Calu3 (cell line): ENCODE measurements around the gene TMEM203. TPM values are rescaled to one million over a fixed set of nuclear protein-coding genes. Genes with fewer than 3 reads are reported as not detected.

Experiments
- BruUV-seq: library from RNA; stranded (reverse); fragments of 400-500 nt; replicated peaks from 2 replicates; lab custom pipeline; 2021; lab: Mats Ljungman, UMichigan
- CTCF ChIA-PET: fragments of 300-600 bp; sonication (Branson Sonifier 250); formaldehyde crosslinking; loops from one replicate; lab custom pipeline; 2022; ENCODE audit warnings: antibody characterized with exemption; lab: Charles Lee
- DNase-seq: peaks from one replicate; pipeline ENCODE4 v3.0.0; 2022
- H3K27ac Mint-ChIP-seq: one replicate; pipeline ENCODE4 v1.8.0; 2022; ENCODE audit warnings: mixed read lengths; ENCODE audit not compliant: unreplicated experiment
- H3K27me3 Mint-ChIP-seq: one replicate; pipeline ENCODE4 v1.8.0; 2022; ENCODE audit warnings: mixed read lengths; ENCODE audit not compliant: unreplicated experiment
- H3K36me3 Mint-ChIP-seq: one replicate; pipeline ENCODE4 v1.8.0; 2022; ENCODE audit warnings: mild to moderate bottlenecking, moderate library complexity, mixed read lengths; ENCODE audit not compliant: insufficient read depth, unreplicated experiment
- H3K4me1 Mint-ChIP-seq: one replicate; pipeline ENCODE4 v1.8.0; 2022; ENCODE audit warnings: mild to moderate bottlenecking, low read depth, mixed read lengths; ENCODE audit not compliant: unreplicated experiment
- H3K4me3 Mint-ChIP-seq: one replicate; pipeline ENCODE4 v1.8.0; 2022; ENCODE audit warnings: mild to moderate bottlenecking, low read depth, moderate library complexity, mixed read lengths; ENCODE audit not compliant: unreplicated experiment
- H3K9me3 Mint-ChIP-seq: one replicate; pipeline ENCODE4 v1.8.0; 2022; ENCODE audit warnings: low read depth, mixed read lengths; ENCODE audit not compliant: unreplicated experiment
- CTCF ChIP-seq: fragments of 200-600 bp; IDR thresholded peaks from one replicate; pipeline ENCODE4 v1.8.0; 2022; ENCODE audit warnings: antibody characterized with exemption; ENCODE audit not compliant: unreplicated experiment
- intact Hi-C: fragments of 100-400 bp; cut with micrococcal nuclease; formaldehyde crosslinking; loops from one replicate; pipeline ENCODE4 v1.10.0; 2022; ENCODE audit not compliant: unreplicated experiment
- total RNA-seq: library from RNA; stranded (reverse); gene quantifications from 2 replicates; pipeline ENCODE4 v1.2.3, GENCODE V29; 2022

Gene TMEM203
- total RNA-seq, 1 experiment from 2014 or later: 25.4 TPM

GRCh38 chr9:137227853-137228505, 22.5 kb upstream of the TMEM203 start:
- intact Hi-C loops: loop anchor here (2.0 to 5.0 kb wide), 2 partner anchors 51 to 111 kb away; no protein-coding TSS in a partner anchor
- Mint-ChIP-seq H3K9me3 (no peaks in the 10 kb centered on the region), H3K27me3 (no peaks in the 10 kb centered on the region), H3K36me3 (peaks cover 27% of the 10 kb centered on the region), H3K27ac (peak overlapping the region; percentile 95), H3K4me3 (peak overlapping the region; percentile 72), H3K4me1 (peaks cover 19% of the 10 kb centered on the region)
- no peak for DNase-seq
- CTCF ChIA-PET: interaction anchor here (0.6 to 2.4 kb wide), 11 partner anchors 9 to 108 kb away, joined by 3 to 11 read pairs (median 4); partner anchors contain the start of genes ANAPC2 and SSNA1
- no peak for TF ChIP-seq CTCF
- no TSS peak for BruUV-seq

- CTCF ChIA-PET: interaction anchor here (0.5 to 2.4 kb wide), 13 partner anchors 9 to 107 kb away, joined by 3 to 11 read pairs (median 4); partner anchors contain the start of genes ANAPC2 and SSNA1
- TF ChIP-seq CTCF: peak; percentile 77
- no peaks in the 10 kb centered on the region for H3K27me3 Mint-ChIP-seq
- no peaks in the 10 kb centered on the region for H3K9me3 Mint-ChIP-seq
- peak; percentile 92 for DNase-seq
- intact Hi-C loops: loop anchor here (2.0 to 5.0 kb wide), 2 partner anchors 50 to 110 kb away; no protein-coding TSS in a partner anchor
- H3K36me3 Mint-ChIP-seq: peaks cover 30% of the 10 kb centered on the region
- H3K4me1 Mint-ChIP-seq: peaks cover 19% of the 10 kb centered on the region
- BruUV-seq: no TSS peak
- H3K27ac Mint-ChIP-seq: peak within 1 kb of the TSS; percentile 95
- peak within 1 kb of the TSS; percentile 72 for H3K4me3 Mint-ChIP-seq
These were observed 21.8 kb upstream of the TMEM203 start, which contains the start of gene RNF224 for GRCh38 chr9:137227054-137227852. Gene RNF224, plus strand, starts transcription at chr9:137227502. Its CDS starts 834 bp downstream, at chr9:137228336.

- Mint-ChIP-seq H3K4me3 (peak overlapping the region; percentile 72), H3K9me3 (no peaks in the 10 kb centered on the region), H3K27ac (peak overlapping the region; percentile 95), H3K36me3 (peaks cover 30% of the 10 kb centered on the region), H3K4me1 (peaks cover 19% of the 10 kb centered on the region), H3K27me3 (no peaks in the 10 kb centered on the region)
- BruUV-seq: no TSS peak
- intact Hi-C loops: loop anchor here (2.0 to 5.0 kb wide), 2 partner anchors 49 to 110 kb away; no protein-coding TSS in a partner anchor
- DNase-seq: peak; percentile 63
- no peak for TF ChIP-seq CTCF
- CTCF ChIA-PET: interaction anchor here (0.5 to 2.4 kb wide), 6 partner anchors 10 to 99 kb away, joined by 4 to 11 read pairs (median 6); partner anchors contain the start of genes ANAPC2 and SSNA1
These were observed 21.0 kb upstream of the TMEM203 start for GRCh38 chr9:137226338-137227053.
